GM12801 (cell line): ENCODE results near the gene RPS5.

Experiments used
- CTCF ChIP-seq: IDR thresholded peaks from one replicate; pipeline ENCODE4 v1.5.1; 2011; ENCODE audit warnings: control low read depth; ENCODE audit not compliant: insufficient read length; ENCODE audit errors: extremely low read depth

Gene RPS5

DNA sequence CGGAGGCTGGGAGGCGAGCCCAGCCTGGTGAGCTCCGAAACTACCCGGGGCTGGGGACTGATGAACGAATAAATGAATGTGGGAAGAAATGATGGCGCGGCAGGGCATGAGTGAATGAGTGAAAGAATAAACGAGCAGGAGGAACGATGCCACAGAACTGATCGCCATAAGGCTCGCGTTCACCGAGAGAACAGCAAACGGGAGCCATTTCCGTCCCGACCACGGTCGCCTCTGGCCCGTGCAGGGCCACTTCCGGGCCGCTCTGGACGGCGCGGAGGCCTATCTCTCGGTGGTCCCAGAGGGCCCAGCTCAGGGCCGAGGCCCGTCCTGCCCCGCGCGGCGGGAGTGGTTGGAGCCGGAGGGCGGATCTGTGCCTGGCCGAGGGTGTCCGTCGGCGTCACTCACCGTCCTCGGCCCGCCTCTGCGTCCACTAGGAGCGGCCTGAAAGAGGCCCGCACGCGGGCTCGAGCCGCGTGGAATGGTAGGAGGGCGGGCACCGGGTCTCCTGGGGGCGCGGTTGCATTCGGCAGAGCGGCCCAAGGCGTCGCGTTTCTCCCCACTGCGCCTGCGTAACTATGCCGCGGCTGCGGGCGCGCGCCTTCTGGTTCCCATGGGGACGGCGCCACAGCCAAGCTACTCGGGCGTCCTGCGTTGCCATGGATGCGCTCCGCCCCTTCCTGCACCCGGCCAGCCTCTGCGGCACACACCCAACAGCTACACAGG lies 24.6 kb upstream of the RPS5 start, which contains the start of gene ZNF497:
Gene ZNF497, minus strand, starts transcription at position 480 of the 723 bp plus-strand sequence. CDS start 5,116 bp downstream, outside the sequence.
- TF ChIP-seq CTCF, result no peak

DNA sequence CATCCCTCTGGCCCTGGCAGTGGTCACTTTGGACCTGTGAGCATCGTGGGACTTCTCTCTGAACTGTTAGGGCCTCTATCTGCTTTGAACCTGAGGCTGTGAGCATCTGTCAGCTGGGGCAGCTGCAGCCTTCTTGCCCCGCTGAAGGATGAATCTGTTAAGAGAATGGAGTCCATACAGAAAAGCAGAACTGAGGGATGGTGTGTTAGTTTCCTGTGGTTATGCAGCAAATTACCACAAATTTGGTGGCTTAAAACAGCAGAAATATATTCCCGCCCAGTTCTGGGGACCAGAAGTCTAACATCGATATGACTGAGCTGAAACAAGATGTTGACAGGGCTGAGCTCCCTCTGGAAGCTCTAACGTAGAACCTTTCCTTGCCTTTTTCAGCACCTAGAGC lies 22.9 kb upstream of the RPS5 start:
- no peak for TF ChIP-seq CTCF

- no peak for TF ChIP-seq CTCF
Measured at GRCh38 chr19:58366585-58367430, 20.3 kb upstream of the RPS5 start.

- no peak for TF ChIP-seq CTCF
Measured at GRCh38 chr19:58367698-58368454, 19.2 kb upstream of the RPS5 start.

DNA sequence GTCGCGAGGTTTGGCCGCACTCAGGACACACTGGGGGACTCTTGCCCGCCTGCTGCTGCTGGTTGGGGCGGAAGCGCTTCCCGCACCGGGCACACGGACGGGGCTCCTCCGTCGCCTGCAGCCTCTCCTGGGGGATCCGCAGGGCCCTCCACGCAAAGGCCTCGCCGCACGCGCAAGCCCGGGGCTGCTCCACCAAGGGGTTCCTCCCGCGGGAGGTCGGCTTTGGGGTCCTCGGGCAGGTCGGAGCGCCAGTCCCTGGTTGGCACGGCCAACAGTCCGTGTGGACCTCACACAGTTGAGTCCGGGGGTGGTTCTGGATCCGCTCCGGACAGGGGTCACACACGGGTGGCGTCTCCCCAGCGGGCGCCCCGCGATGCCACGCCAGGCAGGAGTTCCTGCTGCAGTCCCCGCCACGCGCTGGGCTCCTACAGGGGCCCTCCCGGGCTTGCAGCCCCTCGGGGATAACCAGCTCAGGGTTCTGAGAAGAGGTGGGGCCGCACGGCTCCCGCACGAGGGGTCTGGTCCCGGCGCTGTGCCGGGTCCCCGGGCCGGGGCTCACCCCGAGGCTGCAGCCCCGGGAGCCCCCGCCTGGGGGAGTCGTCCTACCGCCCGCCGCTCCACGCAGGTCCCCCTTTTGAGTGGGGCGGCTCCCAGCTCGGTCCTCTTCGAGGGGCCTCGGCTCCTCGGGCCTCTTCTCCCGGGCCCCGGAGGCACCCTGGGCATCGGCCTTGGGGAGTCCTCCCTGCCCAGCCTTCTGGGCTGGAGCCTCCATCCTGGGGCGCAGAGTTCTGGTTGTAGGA lies 18.3 kb upstream of the RPS5 start:
- no peak for TF ChIP-seq CTCF

- no peak for TF ChIP-seq CTCF
Measured at GRCh38 chr19:58372311-58373133, 14.5 kb upstream of the RPS5 start.
